ENCODE data around the gene GRID1.

DNA sequence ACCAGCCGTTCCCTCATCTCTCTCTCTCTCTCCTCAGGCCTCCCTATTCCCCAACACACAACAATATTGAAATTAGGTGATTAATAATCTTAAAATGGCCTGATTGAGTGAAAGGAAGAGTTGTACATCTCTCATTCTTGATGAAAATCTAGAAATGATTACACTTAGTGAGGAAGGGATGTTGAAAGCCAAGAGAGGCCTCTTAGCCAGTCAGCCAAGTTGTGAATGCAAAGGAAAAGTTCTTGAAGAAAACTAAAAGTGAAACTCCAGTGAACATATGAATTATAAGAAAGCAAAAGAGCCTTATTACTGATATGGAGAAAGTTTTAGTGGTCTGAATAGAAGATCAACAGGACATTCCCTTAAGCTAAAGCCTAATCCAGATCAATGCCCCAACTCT, 695.1 kb downstream of the GRID1 start:
- TF ChIP-seq, protein P1, sequence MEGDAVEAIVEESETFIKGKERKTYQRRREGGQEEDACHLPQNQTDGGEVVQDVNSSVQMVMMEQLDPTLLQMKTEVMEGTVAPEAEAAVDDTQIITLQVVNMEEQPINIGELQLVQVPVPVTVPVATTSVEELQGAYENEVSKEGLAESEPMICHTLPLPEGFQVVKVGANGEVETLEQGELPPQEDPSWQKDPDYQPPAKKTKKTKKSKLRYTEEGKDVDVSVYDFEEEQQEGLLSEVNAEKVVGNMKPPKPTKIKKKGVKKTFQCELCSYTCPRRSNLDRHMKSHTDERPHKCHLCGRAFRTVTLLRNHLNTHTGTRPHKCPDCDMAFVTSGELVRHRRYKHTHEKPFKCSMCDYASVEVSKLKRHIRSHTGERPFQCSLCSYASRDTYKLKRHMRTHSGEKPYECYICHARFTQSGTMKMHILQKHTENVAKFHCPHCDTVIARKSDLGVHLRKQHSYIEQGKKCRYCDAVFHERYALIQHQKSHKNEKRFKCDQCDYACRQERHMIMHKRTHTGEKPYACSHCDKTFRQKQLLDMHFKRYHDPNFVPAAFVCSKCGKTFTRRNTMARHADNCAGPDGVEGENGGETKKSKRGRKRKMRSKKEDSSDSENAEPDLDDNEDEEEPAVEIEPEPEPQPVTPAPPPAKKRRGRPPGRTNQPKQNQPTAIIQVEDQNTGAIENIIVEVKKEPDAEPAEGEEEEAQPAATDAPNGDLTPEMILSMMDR (IDR thresholded peaks at IDR 0.05): no peak
- TF ChIP-seq POLR2A (IDR thresholded peaks at IDR 0.05): no peak
